Pancreas (tissue), 10 donors: ENCODE measurements around the gene PPIG. TPM values are rescaled to one million over a fixed set of nuclear protein-coding genes. Genes with fewer than 3 reads are reported as not detected.

ENCODE experiments used
- ATAC-seq, 4 donors: fragments of 200-7000 bp; cut with Tn5 transposase; one replicate each; pipeline versions ENCODE4 v1.8.0 to v1.9.1; 2020; ENCODE audit warnings: mild to moderate bottlenecking in 4 of 4, moderate library complexity in 4 of 4
- DNase-seq, 6 donors: peaks; one replicate each; pipeline ENCODE4 v3.0.0-alpha.2; 2020
- FAIRE-seq: peaks from 2 replicates; lab custom pipeline; 2012; peaks lifted over from hg19 to GRCh38; lab: Jason Lieb, UNC
- H3K27ac ChIP-seq, 4 donors: fragments of 200-600 bp; sonication (generic); 1 replicate in 3 of 4; 2 replicates in 1 of 4; pipeline versions ENCODE4 v1.5.0 to v1.8.0; 2020
- H3K27me3 ChIP-seq, 4 donors: fragments of 200-600 bp; one replicate each; pipeline ENCODE4 v1.8.0; 2021
- H3K36me3 ChIP-seq, 3 donors: fragments of 200-600 bp; sonication (generic) in 1 of 3; one replicate each; pipeline versions ENCODE4 v1.5.0 to v1.8.0; 2020 to 2021
- H3K4me1 ChIP-seq, 3 donors: fragments of 200-600 bp; one replicate each; pipeline ENCODE4 v1.8.0; 2021
- H3K4me3 ChIP-seq, 4 donors: fragments of 200-600 bp; sonication (generic) in 2 of 4; one replicate each; pipeline versions ENCODE4 v1.5.0 to v1.8.0; 2020 to 2021
- H3K9me3 ChIP-seq, 4 donors: fragments of 200-600 bp; one replicate each; pipeline ENCODE4 v1.8.0; 2021
- CTCF ChIP-seq, 4 donors: fragments of 200-600 bp; sonication (generic) in 3 of 4; IDR thresholded peaks; one replicate each; pipeline versions ENCODE4 v1.5.0 to v1.8.0; 2021; ENCODE audit warnings: antibody characterized with exemption in 4 of 4
- WGBS, 2 donors: extraction: QIAGEN DNeasy Blood & Tissue Kit; methylation state at CpG; one replicate each; pipeline ENCODE4 v1.1.7; 2013; 5-methylcytosine and 5-hydroxymethylcytosine counted together
- intact Hi-C, 3 donors: fragments of 100-400 bp; cut with DNase I; formaldehyde crosslinking; loops; one replicate each; pipeline versions ENCODE4 v1.11.1 to v1.14.2; 2022
- polyA plus RNA-seq, 2 donors: library from polyadenylated mRNA; stranded (reverse); fragments of 200-250 nt; gene quantifications; one replicate each; pipeline ENCODE4 v1.2.3, GENCODE V29; 2013
- total RNA-seq, 6 donors: library from RNA; stranded (reverse); fragmentation: NEBNext Ultra II Directional in 4 of 6; extraction: Animal tissue kit (Norgen Biotek cat#: 25700) in 4 of 6; gene quantifications; one replicate each; pipeline versions ENCODE4 v1.2.1 to v1.2.4, GENCODE V29; 2021 to 2023
- donor health status: healthy with polysubstance abuse.
- donor health status: DM: no; HTN: no; CAD: no; lungs with moderate emphysema.
- donor health status: DM: no; HTN: no; CAD: no.
- donor health status: control.
- donor health status: control.
- donor health status: Bipolar disorder and iron deficiency.
- donor health status: DM: yes; HTN: yes; CAD: no.
- donor health status: DM: no; HTN: no; CAD: no.
- donor health status: DM: no; HTN: no; CAD: no.
- donor health status: DM: yes; HTN: yes; CAD: no.

Gene PPIG
- total and polyA plus RNA-seq, 8 donors: 17.0 to 30.0 (median 22.2) TPM

- DNase-seq (no peak), ATAC-seq (no peak), FAIRE-seq (no peak)
- Histone ChIP-seq H3K36me3 (no peaks in the 10 kb centered on the region), H3K4me1 (no peaks in the 10 kb centered on the region), H3K9me3 (no peaks in the 10 kb centered on the region), H3K27me3 (no peaks in the 10 kb centered on the region), H3K27ac (no peak overlapping the region), H3K4me3 (no peak overlapping the region)
- 94 to 98% methylated on average over 4 of the region's 4 CpGs for WGBS, 2 donors
- intact Hi-C loops: loop anchor here in 1 of 3 donors (10.0 kb wide), 1 partner anchor 146 kb away; no protein-coding TSS in a partner anchor
- no peak for TF ChIP-seq CTCF (IDR thresholded peaks at IDR 0.05)
Observed at GRCh38 chr2:169670937-169671336, 86.8 kb downstream of the PPIG start.

GRCh38 chr2:169672406-169672805, 88.3 kb downstream of the PPIG start:
- FAIRE-seq: no peak
- no peak for ATAC-seq
- intact Hi-C loops: loop anchor here in 1 of 3 donors (10.0 kb wide), 1 partner anchor 148 kb away; no protein-coding TSS in a partner anchor
- Histone ChIP-seq H3K27me3 (no peaks in the 10 kb centered on the region), H3K4me1 (no peaks in the 10 kb centered on the region), H3K4me3 (no peak overlapping the region), H3K36me3 (no peaks in the 10 kb centered on the region), H3K9me3 (no peaks in the 10 kb centered on the region), H3K27ac (no peak overlapping the region)
- DNase-seq: no peak
- no peak for TF ChIP-seq CTCF (IDR thresholded peaks at IDR 0.05)
- WGBS, 2 donors: 76 to 92% methylated on average over 6 of the region's 6 CpGs

- Histone ChIP-seq H3K4me3 (no peak overlapping the region), H3K27me3 (no peaks in the 10 kb centered on the region), H3K9me3 (no peaks in the 10 kb centered on the region), H3K4me1 (no peaks in the 10 kb centered on the region), H3K36me3 (no peaks in the 10 kb centered on the region), H3K27ac (no peak overlapping the region)
- WGBS, 2 donors: 56 to 65% methylated on average over 3 of the region's 3 CpGs
- intact Hi-C loops: loop anchor here in 1 of 3 donors (10.0 kb wide), 1 partner anchor 148 kb away; no protein-coding TSS in a partner anchor
- ATAC-seq (no peak), DNase-seq (no peak), FAIRE-seq (no peak)
- TF ChIP-seq CTCF (IDR thresholded peaks at IDR 0.05): no peak
Observed at GRCh38 chr2:169673106-169673505, 89.0 kb downstream of the PPIG start.

- Histone ChIP-seq H3K27me3 (no peaks in the 10 kb centered on the region), H3K9me3 (no peaks in the 10 kb centered on the region), H3K4me1 (no peaks in the 10 kb centered on the region), H3K27ac (no peak overlapping the region), H3K4me3 (no peak overlapping the region), H3K36me3 (no peaks in the 10 kb centered on the region)
- FAIRE-seq (no peak), DNase-seq (no peak), ATAC-seq (no peak)
- TF ChIP-seq CTCF (IDR thresholded peaks at IDR 0.05): no peak
- whole genome bisulfite sequencing, 2 donors: 94 to 95% methylated on average over 2 of the region's 2 CpGs
- intact Hi-C loops: loop anchor here in 1 of 3 donors (10.0 kb wide), 1 partner anchor 149 kb away; no protein-coding TSS in a partner anchor
Observed at GRCh38 chr2:169673921-169674320, 89.8 kb downstream of the PPIG start.

- Histone ChIP-seq H3K36me3 (no peaks in the 10 kb centered on the region), H3K27ac (no peak overlapping the region), H3K4me3 (no peak overlapping the region), H3K27me3 (no peaks in the 10 kb centered on the region), H3K9me3 (no peaks in the 10 kb centered on the region), H3K4me1 (no peaks in the 10 kb centered on the region)
- FAIRE-seq: no peak
- no peak for DNase-seq
- peak in 1 of 4 donors; percentile 9 for TF ChIP-seq CTCF (IDR thresholded peaks at IDR 0.05)
- ATAC-seq: peak in 1 of 4 donors; percentile 59
- 57 to 61% methylated on average over 3 of the region's 3 CpGs for WGBS, 2 donors
- intact Hi-C loops: loop anchor here in 1 of 3 donors (10.0 kb wide), 1 partner anchor 152 kb away; no protein-coding TSS in a partner anchor
Observed at GRCh38 chr2:169676357-169676756, 92.2 kb downstream of the PPIG start.
